NCI-H460 (cell line): ENCODE data around the gene GAP43. TPM values are rescaled to one million over a fixed set of nuclear protein-coding genes. Genes with fewer than 3 reads are reported as not detected.

Experiments
- DNase-seq: peaks from one replicate; pipeline ENCODE4 v3.0.0-alpha.2; 2016; ENCODE audit warnings: low read depth; ENCODE audit errors: extremely low read depth
- total RNA-seq: library from RNA; depleted of rRNA; stranded (reverse); fragments of >200 nt; shearing (Covaris generic); gene quantifications from 2 replicates; pipeline ENCODE4 v1.2.3, GENCODE V29; 2014

The GAP43 gene
- total RNA-seq, 1 experiment from 2014 or later = 0.40 TPM

GRCh38 chr3:115659253-115660220 lies 36.2 kb downstream of the GAP43 start:
- no peak for DNase-seq

GRCh38 chr3:115660646-115661337 lies 37.5 kb downstream of the GAP43 start:
- DNase-seq = no peak

DNA sequence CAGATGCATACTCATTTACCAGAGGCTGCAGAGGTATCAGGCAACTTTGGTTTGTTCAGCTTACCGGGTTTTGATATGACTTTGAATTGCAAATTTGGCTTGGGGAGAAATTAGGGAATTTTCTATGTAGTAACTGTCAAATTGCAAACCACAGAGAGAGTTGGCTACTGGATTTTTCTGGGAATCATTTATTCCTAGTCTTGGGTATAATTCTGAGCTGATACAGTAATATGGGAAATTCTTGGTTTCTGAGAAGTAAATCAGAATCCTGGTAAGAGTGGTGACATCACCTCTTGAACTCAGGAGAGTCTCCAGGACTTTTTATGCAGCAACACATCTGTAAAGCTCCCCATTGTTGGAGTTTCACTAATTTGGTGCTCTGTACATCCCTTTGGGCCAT lies 39.0 kb downstream of the GAP43 start:
- DNase-seq = no peak

- DNase-seq = no peak
These were observed 40.1 kb downstream of the GAP43 start for GRCh38 chr3:115663414-115663813.

GRCh38 chr3:115666081-115666480 lies 42.8 kb downstream of the GAP43 start:
- DNase-seq = no peak

DNA sequence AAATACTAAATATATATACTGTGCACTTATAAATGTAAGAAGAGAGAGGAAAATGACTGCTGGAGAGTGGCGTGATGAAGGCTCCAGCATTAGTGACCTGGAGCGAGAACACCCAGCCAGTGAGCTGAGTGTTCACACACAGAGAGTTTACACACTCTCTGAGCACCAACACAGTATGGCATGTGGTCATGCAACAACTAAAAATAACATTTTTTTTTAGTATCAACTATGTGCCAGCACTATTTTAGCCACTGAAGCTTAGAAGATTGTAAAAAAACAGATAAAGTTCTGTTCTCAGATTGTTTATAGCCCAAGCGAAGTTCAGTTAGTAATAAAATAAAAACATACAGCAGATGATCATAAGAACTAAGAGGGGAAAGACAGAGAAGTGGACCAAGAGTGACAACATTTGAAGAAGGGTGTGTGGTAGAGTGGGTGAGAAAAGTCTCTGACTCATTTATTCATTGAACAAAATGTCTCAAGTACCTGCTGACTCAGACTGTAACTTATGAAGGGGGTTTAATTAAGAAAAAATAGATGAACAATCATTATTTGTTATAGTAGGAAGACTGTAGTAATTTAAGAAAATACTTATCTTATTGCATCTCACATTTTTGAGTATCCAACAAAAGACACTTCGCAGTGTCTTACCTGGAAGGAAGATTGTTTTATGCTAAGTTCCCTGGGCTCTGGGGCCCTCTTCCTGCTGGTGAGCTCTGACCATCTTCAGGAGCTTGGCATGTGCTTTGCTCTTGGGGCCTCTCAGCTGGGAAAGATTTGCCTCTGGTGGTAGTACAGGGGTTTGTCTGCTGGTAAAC lies 43.8 kb downstream of the GAP43 start:
- no peak for DNase-seq

DNA sequence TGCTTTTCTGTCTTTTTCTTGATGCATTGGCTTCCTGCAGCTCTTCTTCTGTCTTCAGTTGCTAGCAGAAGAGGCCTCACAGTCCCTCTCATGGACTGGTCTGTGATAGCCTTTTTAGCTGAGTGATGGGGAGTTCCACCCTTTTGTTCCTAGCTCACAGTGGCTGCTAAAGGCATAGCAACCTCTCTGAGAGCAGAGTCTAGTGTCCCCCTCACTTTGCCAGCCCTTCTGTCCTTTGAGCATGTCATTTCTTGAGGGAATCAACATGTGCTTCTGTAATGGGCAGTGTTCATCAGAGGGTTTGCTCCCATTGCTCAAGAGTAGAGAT lies 44.4 kb downstream of the GAP43 start:
- DNase-seq = no peak

GRCh38 chr3:115670911-115671310 lies 47.6 kb downstream of the GAP43 start:
- DNase-seq = no peak

- DNase-seq = no peak
These were observed 48.6 kb downstream of the GAP43 start for GRCh38 chr3:115671761-115672455.

DNA sequence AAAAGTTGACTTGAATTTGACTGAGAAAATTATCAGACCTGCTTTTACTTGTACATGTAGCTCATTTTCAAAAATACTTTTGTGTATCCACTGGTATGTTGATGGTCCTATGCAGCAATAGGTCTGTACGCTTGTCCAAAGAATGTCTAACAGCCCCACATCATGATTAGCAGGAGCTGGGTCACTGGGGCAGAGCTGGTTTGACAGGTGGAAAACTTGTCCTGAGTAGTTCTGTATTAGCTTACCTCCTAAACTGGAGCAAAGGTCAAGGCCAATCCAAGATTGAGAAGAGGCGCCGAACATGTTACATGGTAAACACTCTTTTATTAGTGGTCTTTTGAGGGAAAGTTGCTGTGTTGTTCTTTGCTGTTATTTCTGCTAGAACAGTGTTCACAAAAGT lies 50.6 kb downstream of the GAP43 start:
- DNase-seq = no peak

DNA sequence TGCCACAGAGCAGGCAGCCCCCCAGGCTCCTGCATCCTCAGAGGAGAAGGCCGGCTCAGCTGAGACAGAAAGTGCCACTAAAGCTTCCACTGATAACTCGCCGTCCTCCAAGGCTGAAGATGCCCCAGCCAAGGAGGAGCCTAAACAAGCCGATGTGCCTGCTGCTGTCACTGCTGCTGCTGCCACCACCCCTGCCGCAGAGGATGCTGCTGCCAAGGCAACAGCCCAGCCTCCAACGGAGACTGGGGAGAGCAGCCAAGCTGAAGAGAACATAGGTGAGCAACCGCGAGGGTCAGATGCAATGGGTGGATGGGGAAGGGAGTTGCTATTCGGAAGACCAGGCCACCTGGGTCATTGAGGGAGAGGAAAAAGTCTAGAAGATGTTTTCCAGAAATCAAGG lies 53.0 kb downstream of the GAP43 start:
- no peak for DNase-seq

DNA sequence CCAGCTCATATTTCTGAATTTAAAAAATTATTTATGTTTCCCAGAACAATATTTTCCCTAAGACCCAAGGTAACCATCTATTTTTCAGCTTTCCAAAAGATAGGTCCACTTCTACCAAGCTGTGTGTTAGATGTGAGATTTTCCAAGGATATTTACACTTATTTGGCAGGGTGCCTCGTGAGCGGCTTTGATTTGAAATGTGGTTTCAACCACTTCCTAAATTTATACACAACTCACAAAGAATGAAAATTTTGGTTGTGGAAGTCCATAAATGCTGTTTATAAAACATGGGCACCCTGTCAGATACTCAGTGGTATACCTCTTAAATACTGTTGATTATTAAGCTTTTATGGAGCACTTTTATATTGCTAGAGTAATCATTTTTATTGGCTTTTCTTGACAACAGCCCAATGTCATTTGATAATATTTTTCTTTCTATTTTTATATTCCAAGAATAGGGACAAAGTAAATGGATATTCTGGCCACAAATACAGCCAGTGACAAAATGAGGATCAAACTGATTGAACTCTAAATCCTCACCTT lies 57.6 kb downstream of the GAP43 start:
- no peak for DNase-seq

GRCh38 chr3:115681736-115682135 lies 58.4 kb downstream of the GAP43 start:
- no peak for DNase-seq

DNA sequence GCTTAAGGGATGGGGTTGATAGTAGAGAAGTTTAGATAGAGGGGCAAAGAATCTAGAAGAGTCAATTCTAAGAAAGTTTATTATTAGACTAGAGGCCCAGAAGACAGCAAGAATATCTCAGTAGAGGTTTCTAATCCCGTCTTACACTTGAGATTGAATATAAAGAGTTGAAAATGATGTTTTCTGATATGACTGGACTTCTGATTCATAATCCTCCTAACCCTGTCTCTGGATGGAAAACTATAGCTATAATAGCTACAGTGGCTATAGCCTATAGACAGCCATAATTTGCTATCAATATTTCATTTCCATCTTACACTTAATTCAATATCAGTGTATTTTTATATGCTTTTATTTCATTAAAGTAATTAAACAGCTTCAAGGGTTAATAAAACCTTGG lies 60.0 kb downstream of the GAP43 start:
- DNase-seq = no peak

- DNase-seq = no peak
These were observed 60.5 kb downstream of the GAP43 start for GRCh38 chr3:115683773-115684172.

DNA sequence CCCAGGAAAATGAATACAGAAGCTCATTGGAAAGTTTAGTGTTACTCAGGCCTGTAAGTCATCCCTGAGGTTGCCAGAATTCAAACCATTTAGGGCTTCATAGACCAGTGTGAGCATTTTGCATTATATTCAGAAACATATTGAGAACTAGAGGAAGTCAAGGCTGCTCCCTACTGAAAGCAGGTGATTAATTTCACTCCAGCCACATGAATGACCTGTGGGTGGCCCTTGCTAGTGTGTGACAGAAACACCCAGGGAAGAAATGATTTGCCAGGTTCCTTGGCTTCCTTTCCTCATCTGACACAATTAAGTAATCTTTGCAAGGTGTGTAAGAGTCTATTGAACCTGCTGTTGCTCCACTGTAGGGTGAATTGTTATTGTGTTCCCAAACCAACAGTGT lies 61.8 kb downstream of the GAP43 start:
- DNase-seq = no peak

DNA sequence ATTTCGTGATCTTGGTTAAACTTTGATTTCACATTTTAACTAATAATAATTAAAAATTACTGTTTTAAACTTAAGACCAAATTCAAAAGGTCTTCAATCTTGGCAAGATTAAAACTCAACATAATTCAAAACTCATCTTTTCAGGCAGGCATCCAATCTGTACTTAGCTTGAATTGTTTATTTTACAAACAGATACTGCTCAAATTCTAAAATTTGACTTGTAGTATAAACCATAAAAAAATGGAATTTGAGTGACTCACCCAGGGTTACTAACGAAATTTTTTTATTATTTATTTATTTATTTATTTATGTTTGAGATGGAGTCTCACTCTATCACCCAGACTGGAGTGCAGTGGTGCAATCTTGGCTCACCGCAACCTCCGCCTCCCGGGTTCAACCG lies 64.4 kb downstream of the GAP43 start:
- DNase-seq = no peak

DNA sequence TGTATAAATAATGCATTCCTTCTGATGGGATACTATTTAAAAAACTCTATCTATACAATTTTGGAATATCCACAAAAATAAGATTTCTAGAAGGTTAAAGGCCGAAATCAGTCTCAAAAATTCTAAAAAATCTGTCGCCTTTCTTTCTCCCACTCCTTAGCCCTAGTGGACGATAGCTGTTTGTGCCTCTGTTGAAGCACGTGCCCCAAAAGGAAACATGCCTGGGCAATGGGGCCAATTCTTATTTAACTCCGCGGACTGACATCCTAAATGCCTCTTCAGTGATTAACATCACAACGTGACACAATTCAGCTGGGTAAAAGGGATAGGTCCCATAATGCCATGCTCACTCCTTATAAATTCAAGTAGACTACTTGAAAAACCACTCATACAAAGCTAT lies 65.1 kb downstream of the GAP43 start:
- no peak for DNase-seq

DNA sequence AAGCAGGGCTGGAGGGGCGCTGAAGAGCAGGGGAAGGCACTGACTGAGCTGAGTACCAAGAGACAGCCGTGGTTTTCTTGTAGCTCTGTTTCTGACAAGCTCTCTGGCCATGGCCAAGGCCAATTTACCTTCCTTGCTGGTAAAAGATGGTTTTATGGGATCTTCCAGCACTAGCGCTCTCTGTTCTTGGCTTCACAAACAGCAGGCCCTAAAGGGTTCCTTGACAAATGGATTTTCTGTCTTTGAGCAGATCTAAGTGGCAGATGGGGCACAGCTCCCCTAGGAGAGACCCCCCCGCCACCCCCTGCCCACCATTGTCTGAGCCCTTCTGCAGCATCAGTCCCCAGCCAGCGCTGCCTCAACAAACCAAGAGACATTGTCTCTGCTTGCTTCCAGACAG lies 66.6 kb downstream of the GAP43 start:
- no peak for DNase-seq

- DNase-seq = no peak
These were observed 68.7 kb downstream of the GAP43 start for GRCh38 chr3:115691964-115692363.
